Measurements from ENCODE around the gene PIP4K2B.
"Not testable (repeated sequence)": the region's sequence is repeated elsewhere in the genome, so short reads cannot be mapped to it uniquely, and the experiment has no call there.

Gene PIP4K2B

GRCh38 chr17:38728290-38728831 lies 71.0 kb downstream of the PIP4K2B start:
- DNase-seq (ENCODE audit: low read depth) = no peak
- H3K4me3 ChIP-seq (ENCODE audit: low read length) = no peak overlapping the region
- TF ChIP-seq, protein P1, sequence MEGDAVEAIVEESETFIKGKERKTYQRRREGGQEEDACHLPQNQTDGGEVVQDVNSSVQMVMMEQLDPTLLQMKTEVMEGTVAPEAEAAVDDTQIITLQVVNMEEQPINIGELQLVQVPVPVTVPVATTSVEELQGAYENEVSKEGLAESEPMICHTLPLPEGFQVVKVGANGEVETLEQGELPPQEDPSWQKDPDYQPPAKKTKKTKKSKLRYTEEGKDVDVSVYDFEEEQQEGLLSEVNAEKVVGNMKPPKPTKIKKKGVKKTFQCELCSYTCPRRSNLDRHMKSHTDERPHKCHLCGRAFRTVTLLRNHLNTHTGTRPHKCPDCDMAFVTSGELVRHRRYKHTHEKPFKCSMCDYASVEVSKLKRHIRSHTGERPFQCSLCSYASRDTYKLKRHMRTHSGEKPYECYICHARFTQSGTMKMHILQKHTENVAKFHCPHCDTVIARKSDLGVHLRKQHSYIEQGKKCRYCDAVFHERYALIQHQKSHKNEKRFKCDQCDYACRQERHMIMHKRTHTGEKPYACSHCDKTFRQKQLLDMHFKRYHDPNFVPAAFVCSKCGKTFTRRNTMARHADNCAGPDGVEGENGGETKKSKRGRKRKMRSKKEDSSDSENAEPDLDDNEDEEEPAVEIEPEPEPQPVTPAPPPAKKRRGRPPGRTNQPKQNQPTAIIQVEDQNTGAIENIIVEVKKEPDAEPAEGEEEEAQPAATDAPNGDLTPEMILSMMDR (IDR thresholded peaks at IDR 0.05; ENCODE audit: insufficient read depth, low read depth, low read length, missing control alignments) = no peak

- peak; percentile 29 for DNase-seq (ENCODE audit: low read depth)
- H3K4me3 ChIP-seq (ENCODE audit: low read length) = no peak overlapping the region
Measured at GRCh38 chr17:38727736-38728135, 71.6 kb downstream of the PIP4K2B start.

DNA sequence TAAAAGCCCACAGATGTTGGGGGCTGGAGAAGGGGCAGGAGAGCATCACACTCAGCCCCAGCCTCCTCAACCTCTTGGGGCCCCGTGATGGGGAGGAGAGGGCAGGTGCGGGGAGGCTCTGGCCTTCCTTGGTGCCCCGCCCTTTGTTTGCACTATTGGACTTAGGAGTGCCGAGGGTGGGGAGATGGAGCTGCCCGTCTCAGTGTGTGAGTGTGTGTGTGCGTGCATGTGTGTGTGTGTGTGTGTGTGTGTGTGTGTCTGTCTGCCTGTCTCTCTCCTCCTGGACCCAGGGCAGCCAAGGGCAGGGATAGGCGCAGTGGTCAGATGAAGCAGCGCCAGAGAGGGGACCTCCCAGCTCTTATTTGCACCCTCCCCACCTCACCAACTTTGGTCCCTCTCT lies 73.2 kb downstream of the PIP4K2B start:
- not testable (repeated sequence) for H3K4me3 ChIP-seq (ENCODE audit: low read length); DNase-seq (ENCODE audit: low read depth)

More at GRCh38 chr17:38727736-38728135, 71.6 kb downstream of the PIP4K2B start:
- TF ChIP-seq, protein P1 (IDR thresholded peaks at IDR 0.05; ENCODE audit: insufficient read depth, low read depth, low read length, missing control alignments) = no peak

- DNase-seq (ENCODE audit: low read depth) = no peak
- TF ChIP-seq, protein P1 (IDR thresholded peaks at IDR 0.05; ENCODE audit: insufficient read depth, low read depth, low read length, missing control alignments) = no peak
- H3K4me3 ChIP-seq (ENCODE audit: low read length) = no peak overlapping the region
Measured at GRCh38 chr17:38725066-38725465, 74.3 kb downstream of the PIP4K2B start.

- DNase-seq (ENCODE audit: low read depth) = no peak
- TF ChIP-seq, protein P1 (IDR thresholded peaks at IDR 0.05; ENCODE audit: insufficient read depth, low read depth, low read length, missing control alignments) = no peak
- H3K4me3 ChIP-seq (ENCODE audit: low read length) = no peak overlapping the region
Measured at GRCh38 chr17:38724337-38724988, 74.9 kb downstream of the PIP4K2B start.

GRCh38 chr17:38721802-38722201 lies 77.6 kb downstream of the PIP4K2B start:
- no peak overlapping the region for H3K4me3 ChIP-seq (ENCODE audit: low read length)
- no peak for DNase-seq (ENCODE audit: low read depth)
- TF ChIP-seq, protein P1 (IDR thresholded peaks at IDR 0.05; ENCODE audit: insufficient read depth, low read depth, low read length, missing control alignments) = no peak

DNA sequence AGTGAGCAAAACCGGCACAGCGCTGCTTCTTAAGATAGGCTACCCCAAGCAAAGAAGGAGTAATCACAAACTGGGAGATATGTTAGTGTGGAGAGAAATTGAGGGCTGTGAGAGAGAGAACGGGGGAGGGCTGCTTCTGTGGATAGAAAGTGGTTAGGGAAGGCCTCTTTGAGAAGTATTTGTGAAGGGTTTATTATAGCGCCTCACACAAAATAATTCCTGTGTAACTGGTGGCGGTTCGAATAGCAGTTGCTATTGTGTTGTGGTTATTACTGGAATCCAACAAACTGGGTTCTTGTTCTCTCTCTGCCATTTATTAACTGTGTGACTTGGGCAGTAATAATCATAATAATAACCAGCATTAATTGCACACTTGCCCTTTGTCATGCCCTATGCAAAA lies 78.4 kb downstream of the PIP4K2B start:
- TF ChIP-seq, protein P1 (IDR thresholded peaks at IDR 0.05; ENCODE audit: insufficient read depth, low read depth, low read length, missing control alignments) = no peak
- DNase-seq (ENCODE audit: low read depth) = no peak
- no peak overlapping the region for H3K4me3 ChIP-seq (ENCODE audit: low read length)
